K562 (cell line): Measurements from ENCODE around the gene PPP2R2D. TPM values are rescaled to one million over a fixed set of nuclear protein-coding genes. Genes with fewer than 3 reads are reported as not detected.

Experiments used
- CXXC5 ChIP-seq: fragments of 250-450 bp; sonication (Bioruptor Pico); IDR thresholded peaks from 2 replicates; pipeline ENCODE4 v1.8.0; 2022; ENCODE audit warnings: inconsistent platforms, mild to moderate bottlenecking, moderate library complexity
- EHMT2 ChIP-seq: fragments of 450-650 bp; IDR thresholded peaks from 2 replicates; pipeline ENCODE4 v1.6.1; 2018; ENCODE audit warnings: antibody characterized with exemption
- FOXK1 ChIP-seq: sonication (generic); formaldehyde crosslinking; IDR thresholded peaks from 2 replicates; pipeline ENCODE4 v1.8.0; 2022; ENCODE audit warnings: missing genetic modification reagents, mild to moderate bottlenecking, borderline replicate concordance
- FOXP1 ChIP-seq: sonication (generic); formaldehyde crosslinking; IDR thresholded peaks from 2 replicates; pipeline ENCODE4 v1.8.0; 2022; ENCODE audit warnings: mild to moderate bottlenecking, missing genetic modification reagents
- GATAD2B ChIP-seq: fragments of 450-650 bp; IDR thresholded peaks from 2 replicates; pipeline ENCODE4 v1.6.1; 2017; ENCODE audit warnings: mild to moderate bottlenecking, borderline replicate concordance
- HEY1 ChIP-seq: fragments of 250-450 bp; sonication (Bioruptor Pico); IDR thresholded peaks from 2 replicates; pipeline ENCODE4 v1.5.0; 2020; ENCODE audit warnings: mild to moderate bottlenecking, moderate library complexity, borderline replicate concordance
- MITF ChIP-seq: IDR thresholded peaks from 2 replicates; pipeline ENCODE4 v1.6.1; 2014; ENCODE audit warnings: antibody characterized with exemption
- NFRKB ChIP-seq: fragments of 450-650 bp; IDR thresholded peaks from 2 replicates; pipeline ENCODE4 v1.6.1; 2016; ENCODE audit warnings: low read depth
- PHF21A ChIP-seq: fragments of 450-650 bp; IDR thresholded peaks from 2 replicates; pipeline ENCODE4 v1.6.1; 2017; ENCODE audit warnings: low read depth, borderline replicate concordance
- POLR2H ChIP-seq: IDR thresholded peaks from 2 replicates; pipeline ENCODE4 v1.6.1; 2016; ENCODE audit warnings: missing genetic modification characterization, low read depth, mild to moderate bottlenecking, control low read depth, missing compliant biosample characterization, moderate library complexity
- RFX5 ChIP-seq: IDR thresholded peaks from 2 replicates; pipeline ENCODE4 v1.6.1; 2011; ENCODE audit warnings: low read depth, mild to moderate bottlenecking, improper control_type of control experiment, low read length
- SMARCB1 ChIP-seq: IDR thresholded peaks from 2 replicates; pipeline ENCODE4 v1.6.1; 2011; ENCODE audit warnings: improper control_type of control experiment, low read depth; ENCODE audit not compliant: insufficient read length
- SMC3 ChIP-seq: conservative IDR thresholded peaks from 2 replicates; pipeline ENCODE4 v1.6.1; 2011; ENCODE audit warnings: low read depth, low read length, improper control_type of control experiment; ENCODE audit not compliant: insufficient read depth
- THRA ChIP-seq: fragments of 450-650 bp; IDR thresholded peaks from 2 replicates; pipeline ENCODE4 v1.6.1; 2017; ENCODE audit warnings: mild to moderate bottlenecking, moderate library complexity
- ZNF134 ChIP-seq: fragments of 250-450 bp; sonication (Bioruptor Pico); conservative IDR thresholded peaks from 2 replicates; pipeline ENCODE4 v1.4.0; 2020
- ZNF318 ChIP-seq, 2 experiments: fragments of 450-650 bp; IDR thresholded peaks; 2 replicates each; pipeline ENCODE4 v1.6.1; 2016; ENCODE audit warnings: mild to moderate bottlenecking in 2 of 2, borderline replicate concordance in 1 of 2, low read depth in 1 of 2, moderate library complexity in 1 of 2
- ZNF830 ChIP-seq: fragments of 250-450 bp; sonication (Bioruptor Pico); IDR thresholded peaks from 2 replicates; pipeline ENCODE4 v1.5.0; 2021; ENCODE audit warnings: mild to moderate bottlenecking
- polyA plus RNA-seq, 8 experiments: library from polyadenylated mRNA; depleted of rRNA in 4 of 8; stranded (reverse) in 5 of 8; unstranded in 3 of 8; fragments of >200 nt; fragmentation: Nextera tagmentation in 2 of 8; fragmentation: Illumina TruSeq in 1 of 8; extraction: Ambion mirVana in 2 of 8; extraction: Trizol in 1 of 8; gene quantifications; 2 replicates each; pipeline versions ENCODE4 v1.2.1 to v1.2.3, GENCODE V29; 2011 to 2014; ENCODE audit warnings: inconsistent platforms in 1 of 8, missing spikeins in 1 of 8
- total RNA-seq, 7 experiments: library from RNA; depleted of rRNA in 6 of 7; stranded (reverse); fragments of >200 nt in 6 of 7; fragmentation: Illumina TruSeq in 2 of 7; extraction: Trizol in 2 of 7; gene quantifications; 2 replicates each; pipeline versions ENCODE4 v1.2.1 to v1.2.3, GENCODE V29; 2011 to 2021; ENCODE audit warnings: low replicate concordance in 1 of 7

PPP2R2D gene
- total and polyA plus RNA-seq, 9 of the 15 experiments (the other 6 are each of a cell fraction or from before 2014, with no cell fraction given) = 1.9 to 37.0 (median 26.8) TPM

GRCh38 chr10:131897297-131897899 is 3.4 kb upstream of the PPP2R2D start (continued):
- no peak for TF ChIP-seq MITF
- no peak for TF ChIP-seq RFX5
- peak; percentile 80; the same call in 1 of the 2 replicates for TF ChIP-seq NFRKB
- TF ChIP-seq ZNF318 (IDR thresholded peaks at IDR 0.05; ENCODE audit: borderline replicate concordance in 1 of 2, low read depth in 1 of 2) = peak in 1 of 2 experiments; percentile 35; a peak in 1 of 4 replicates
- TF ChIP-seq ZNF830 (CRISPR knock-in tag) = 0 out of 2 replicates have a peak, but pooled peaks have one; percentile 34
- TF ChIP-seq ZNF134 (CRISPR knock-in tag) = no peak
- no peak; the same call in 1 of the 2 replicates for TF ChIP-seq SMC3
- TF ChIP-seq THRA = peak; percentile 92
- TF ChIP-seq EHMT2 = no peak
- no peak for TF ChIP-seq PHF21A
- TF ChIP-seq SMARCB1 = no peak
- TF ChIP-seq FOXP1 = no peak
- no peak for TF ChIP-seq GATAD2B
- TF ChIP-seq CXXC5 (CRISPR knock-in tag) = peak; percentile 72
- TF ChIP-seq POLR2H = peak; percentile 92
- no peak for TF ChIP-seq HEY1 (CRISPR knock-in tag)
- no peak for TF ChIP-seq FOXK1 (CRISPR knock-in tag)
